Mammary epithelial cell (primary cell): ENCODE results near the gene CDRT4.

Experiments
- CTCF ChIP-seq, 2 donors: IDR thresholded peaks in 1 of 2; conservative IDR thresholded peaks in 1 of 2; 2 replicates each; pipeline ENCODE4 v1.5.1; 2011 to 2012; ENCODE audit warnings: inconsistent platforms in 2 of 2, low read length in 2 of 2, mild to moderate bottlenecking in 2 of 2, control low read depth in 1 of 2, low read depth in 1 of 2; ENCODE audit not compliant: insufficient read depth in 1 of 2; ENCODE audit errors: extremely low read depth in 1 of 2
- EZH2 ChIP-seq: IDR thresholded peaks from 2 replicates; pipeline ENCODE4 v1.6.1; 2012; ENCODE audit warnings: low read length, inconsistent platforms, borderline replicate concordance

- no peak for TF ChIP-seq CTCF (conservative IDR thresholded peaks at IDR 0.05 in 1 of 2, IDR thresholded peaks at IDR 0.05 in 1 of 2; ENCODE audit: extremely low read depth in 1 of 2, insufficient read depth in 1 of 2, low read depth in 1 of 2, low read length in 2 of 2)
- TF ChIP-seq EZH2 = no peak
Observed at GRCh38 chr17:15469260-15469659, 1.8 kb upstream of the CDRT4 start.
